GM21390 (cell line): Measurements from ENCODE around the gene A4GALT.
"Not testable (repeated sequence)": the region's sequence is repeated elsewhere in the genome, so short reads cannot be mapped to it uniquely, and the experiment has no call there.

Experiments
- ATAC-seq: cut with Tn5 transposase; IDR thresholded peaks from one replicate; pipeline ENCODE4 v1.9.1; 2021; ENCODE audit not compliant: unreplicated experiment

The A4GALT gene

GRCh38 chr22:42743501-42743991, 22.9 kb upstream of the A4GALT start:
- ATAC-seq, result no peak

- no peak for ATAC-seq
Observed at GRCh38 chr22:42742940-42743339, 22.3 kb upstream of the A4GALT start.

GRCh38 chr22:42740320-42740719, 19.6 kb upstream of the A4GALT start:
- not testable (repeated sequence) for ATAC-seq

- no peak for ATAC-seq
Observed at GRCh38 chr22:42734406-42734805, 13.7 kb upstream of the A4GALT start.

GRCh38 chr22:42733394-42733793, 12.7 kb upstream of the A4GALT start:
- ATAC-seq, result not testable (repeated sequence)

GRCh38 chr22:42732081-42732480, 11.4 kb upstream of the A4GALT start:
- no peak for ATAC-seq

GRCh38 chr22:42726811-42727210, 6.1 kb upstream of the A4GALT start:
- no peak for ATAC-seq

- ATAC-seq, result no peak
Observed at GRCh38 chr22:42725606-42726355, 5.1 kb upstream of the A4GALT start.

GRCh38 chr22:42724062-42724461, 3.4 kb upstream of the A4GALT start:
- ATAC-seq, result no peak

GRCh38 chr22:42721045-42721434, 370 bp upstream of the A4GALT start:
- no peak for ATAC-seq

- ATAC-seq, result no peak
Observed at GRCh38 chr22:42719656-42720262, 911 bp downstream of the A4GALT start.

GRCh38 chr22:42719133-42719532, 1.5 kb downstream of the A4GALT start:
- ATAC-seq, result no peak

- ATAC-seq, result no peak
Observed at GRCh38 chr22:42717197-42717928, 3.3 kb downstream of the A4GALT start.

- peak; percentile 30 for ATAC-seq
Observed at GRCh38 chr22:42716649-42717127, 4.0 kb downstream of the A4GALT start.

GRCh38 chr22:42716221-42716620, 4.4 kb downstream of the A4GALT start:
- ATAC-seq, result no peak

GRCh38 chr22:42714768-42715390, 5.8 kb downstream of the A4GALT start:
- ATAC-seq, result no peak

GRCh38 chr22:42714308-42714707, 6.4 kb downstream of the A4GALT start:
- no peak for ATAC-seq

GRCh38 chr22:42711895-42712837, 8.5 kb downstream of the A4GALT start:
- no peak for ATAC-seq

- no peak for ATAC-seq
Observed at GRCh38 chr22:42711281-42711731, 9.4 kb downstream of the A4GALT start.

GRCh38 chr22:42708417-42708816, 12.3 kb downstream of the A4GALT start:
- no peak for ATAC-seq
